Measurements from ENCODE around the gene MISP3. TPM values are rescaled to one million over a fixed set of nuclear protein-coding genes. Genes with fewer than 3 reads are reported as not detected.

The MISP3 gene
- total RNA-seq, 1 donor from 2014 or later, result 0.41 TPM

DNA sequence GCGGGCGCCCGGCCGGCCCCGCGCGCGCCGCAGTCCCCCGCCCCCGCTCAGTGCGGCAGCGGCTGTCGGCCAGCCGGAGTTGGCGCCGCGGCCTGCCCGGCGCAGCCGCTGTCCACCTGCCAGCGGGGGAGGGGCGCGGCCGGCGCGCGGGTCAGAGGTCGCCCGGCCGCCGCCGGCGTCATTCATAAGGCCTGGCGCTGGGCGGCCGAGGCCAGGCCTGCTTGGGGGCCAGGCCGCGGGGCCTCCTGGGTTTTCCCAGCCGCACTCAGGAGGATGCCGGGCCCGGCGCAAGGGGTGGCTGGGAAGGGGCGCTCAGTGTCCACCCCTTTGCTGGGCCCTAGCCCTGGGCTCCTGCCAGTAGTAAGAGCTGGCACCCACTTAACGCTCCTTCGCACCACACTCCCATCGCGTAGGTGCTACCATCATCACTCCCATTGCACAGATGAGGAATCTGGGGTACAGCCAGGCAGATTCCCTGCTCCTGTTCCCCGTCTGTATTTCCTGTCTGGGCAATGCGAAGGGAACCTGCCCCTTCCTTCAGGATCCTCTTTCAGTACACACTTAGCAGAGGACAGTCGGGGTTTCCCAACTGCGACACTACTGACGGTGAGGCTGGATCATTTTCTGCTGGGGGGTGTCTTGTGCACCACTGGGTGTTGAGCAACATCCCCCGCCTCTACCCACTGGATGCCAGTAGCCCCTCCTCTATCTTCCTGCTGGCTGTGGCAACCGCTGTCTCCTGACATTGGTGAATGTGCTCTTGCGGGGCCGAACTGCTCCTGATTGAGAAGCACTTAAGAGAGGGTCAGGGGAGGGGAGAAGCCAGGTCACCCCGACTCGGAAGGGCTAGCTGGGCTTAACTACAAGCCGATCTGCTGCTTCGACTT is 45.8 kb downstream of the MISP3 start:
- no peak for DNase-seq (ENCODE audit: extremely low read depth, low read depth, low spot score)

DNA sequence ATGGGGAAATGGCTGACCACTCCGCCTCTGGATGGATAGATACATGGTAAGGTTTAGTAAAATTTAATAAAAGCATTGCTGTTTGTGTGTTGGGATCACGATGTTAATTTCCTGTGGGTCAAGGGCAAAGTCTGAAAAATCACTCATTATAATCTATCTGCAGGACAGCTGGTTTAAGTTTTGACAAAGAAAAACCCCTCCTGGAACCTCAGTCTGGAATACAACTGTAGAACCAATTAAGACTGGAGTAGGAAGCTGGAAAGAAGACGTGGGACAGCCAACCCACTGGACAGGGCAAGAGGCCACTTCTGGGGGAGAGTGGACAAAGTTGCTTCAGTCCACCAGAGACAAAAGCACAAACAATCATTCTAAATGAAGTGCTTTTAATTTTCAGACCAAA is 46.6 kb downstream of the MISP3 start:
- no peak for DNase-seq (ENCODE audit: extremely low read depth, low read depth, low spot score)

DNA sequence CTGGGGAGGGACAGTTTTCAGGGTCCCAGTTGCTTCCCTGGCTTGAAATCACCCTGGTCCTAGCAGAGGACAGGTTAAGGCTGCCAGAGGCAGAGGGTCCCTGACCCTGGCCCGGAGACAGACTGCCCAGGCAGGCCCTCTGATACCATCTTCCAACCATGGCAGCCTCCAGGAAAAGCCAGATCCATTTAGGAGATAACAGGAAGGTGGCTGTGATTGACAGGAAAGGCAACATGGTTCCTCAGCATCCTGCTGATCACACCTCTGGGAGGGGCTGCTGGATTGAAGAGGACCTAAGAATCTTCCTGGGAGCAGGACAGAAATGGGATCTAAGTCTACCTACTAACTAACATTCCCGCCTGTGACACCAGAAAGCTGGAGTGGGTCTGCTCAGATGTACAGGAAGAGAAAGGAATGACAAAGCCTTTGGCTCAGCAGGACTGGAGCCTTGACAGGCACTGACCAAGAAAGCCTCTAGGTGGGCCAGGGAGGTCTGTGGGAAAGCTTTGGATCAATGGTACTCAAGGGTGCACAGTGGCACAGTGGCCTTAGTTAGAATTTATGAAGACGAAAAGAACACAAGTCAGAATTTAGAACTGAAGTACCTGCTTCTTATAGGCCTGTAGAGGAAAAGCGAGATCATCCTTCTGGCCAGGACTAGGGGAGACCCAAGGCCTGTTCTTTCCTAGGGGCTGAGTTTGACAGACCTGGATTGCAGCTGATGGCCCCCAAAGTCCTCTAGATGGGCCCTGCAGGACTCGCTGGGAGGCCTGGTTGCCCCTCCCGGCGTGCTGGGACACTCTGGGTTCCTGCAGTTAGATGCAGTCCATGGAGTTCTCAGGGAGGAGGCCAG is 47.3 kb downstream of the MISP3 start:
- no peak for DNase-seq (ENCODE audit: extremely low read depth, low read depth, low spot score)

DNA sequence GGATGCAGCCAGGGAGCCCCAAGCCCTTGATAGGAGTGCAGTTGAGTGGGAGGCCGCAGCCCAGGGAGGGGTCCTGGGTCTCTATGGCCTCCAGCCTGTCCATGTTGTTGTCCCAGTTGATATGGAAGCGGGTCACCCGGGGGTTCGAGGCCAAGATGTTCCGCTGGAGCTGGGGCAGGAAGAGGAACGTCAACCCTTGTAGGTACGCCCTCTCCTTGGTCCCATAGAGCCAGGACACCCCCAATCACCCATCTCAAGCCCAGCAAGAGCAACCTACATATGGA is 47.9 kb downstream of the MISP3 start:
- no peak for DNase-seq (ENCODE audit: extremely low read depth, low read depth, low spot score)

DNA sequence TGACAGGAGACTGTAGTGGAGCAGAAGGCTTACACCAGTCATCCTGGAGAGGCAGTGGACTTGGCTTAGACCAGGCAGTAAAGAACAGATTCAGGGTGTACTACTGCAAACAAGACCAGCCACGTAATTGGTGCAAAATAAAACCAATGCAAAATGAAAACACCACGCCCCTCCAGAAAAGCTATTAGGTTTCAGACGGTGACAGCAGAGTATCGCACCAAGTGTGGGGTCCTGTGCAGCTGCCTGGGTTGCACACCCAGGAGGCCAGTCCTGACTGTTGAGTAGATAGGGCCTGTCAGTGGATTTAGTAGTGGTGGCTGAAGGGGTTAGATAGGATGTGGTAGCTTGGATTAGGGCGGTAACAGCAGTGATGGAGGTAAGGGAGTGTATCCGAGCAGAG is 50.3 kb downstream of the MISP3 start:
- no peak for DNase-seq (ENCODE audit: extremely low read depth, low read depth, low spot score)

Other genes starting within 250 kb of the MISP3 start
- 1.6 TPM in 1 of 2 replicates, not detected in the other for gene NANOS3, start 195.7 kb upstream of the MISP3 start, total RNA-seq
- 0.15 and 1.4 TPM in 2 replicates for gene BRME1, start 166.7 kb upstream of the MISP3 start, total RNA-seq
- gene CC2D1A, start 166.6 kb upstream of the MISP3 start, total RNA-seq, result 23.3 and 36.0 TPM in 2 replicates
- 0.18 and 1.3 TPM in 2 replicates for gene PODNL1, start 134.4 kb upstream of the MISP3 start, total RNA-seq
- 22.7 and 30.0 TPM in 2 replicates for gene DCAF15, start 120.3 kb upstream of the MISP3 start, total RNA-seq
- gene RFX1, start 66.5 kb upstream of the MISP3 start, total RNA-seq, result 6.7 and 8.2 TPM in 2 replicates
- not detected in 2 replicates for gene RLN3, start 44.6 kb upstream of the MISP3 start, total RNA-seq
- 8.4 and 13.5 TPM in 2 replicates for gene IL27RA, start 41.0 kb upstream of the MISP3 start, total RNA-seq
- gene PALM3, start 10.7 kb upstream of the MISP3 start, total RNA-seq, result not detected in 2 replicates
- gene C19orf67, start 13.0 kb downstream of the MISP3 start, total RNA-seq, result not detected in 2 replicates
- gene SAMD1, start 18.0 kb downstream of the MISP3 start, total RNA-seq, result 26.5 and 43.0 TPM in 2 replicates
- gene PRKACA, start 45.0 kb downstream of the MISP3 start, total RNA-seq, result 79.6 and 83.4 TPM in 2 replicates
- 3.6 and 17.7 TPM in 2 replicates for gene ASF1B, start 63.8 kb downstream of the MISP3 start, total RNA-seq
- gene ADGRL1, start 133.4 kb downstream of the MISP3 start, total RNA-seq, result 8.3 and 11.4 TPM in 2 replicates

Data from glomerular endothelial cell (primary cell).